ENCODE measurements around the gene PDE5A.

- TF ChIP-seq CTCF (IDR thresholded peaks at IDR 0.05) (no peak), POLR2A (IDR thresholded peaks at IDR 0.05) (no peak), POLR2AphosphoS5 (IDR thresholded peaks at IDR 0.05) (no peak)
Measured at GRCh38 chr4:119646347-119647071, 17.9 kb upstream of the PDE5A start.
